ENCODE results near the gene TOX3. TPM values are rescaled to one million over a fixed set of nuclear protein-coding genes. Genes with fewer than 3 reads are reported as not detected.
A peak's percentile ranks its signal among the peaks of the same experiment; 100 is the strongest.

Gene TOX3
- total RNA-seq, 1 donor from 2014 or later = 0.46 TPM

DNA sequence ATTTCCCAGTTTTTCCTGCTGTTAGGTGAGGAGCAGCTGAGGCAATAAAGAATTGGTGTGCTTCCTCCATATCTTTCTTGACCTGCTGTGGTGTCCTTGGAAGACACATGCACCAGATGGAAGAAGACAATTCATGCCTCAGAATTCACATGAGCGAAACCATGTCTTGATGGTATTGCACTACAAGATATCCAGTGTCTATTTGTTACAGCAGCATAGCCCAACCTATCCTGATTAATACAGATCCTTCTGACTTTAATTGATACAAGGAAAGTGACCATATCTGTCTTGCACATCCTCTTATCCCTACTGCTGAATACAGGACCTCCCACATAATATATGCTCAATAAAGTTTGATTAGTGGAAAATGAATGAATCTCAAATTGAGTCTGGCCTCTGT, 9.1 kb upstream of the TOX3 start:
- H3K4me3 Mint-ChIP-seq (ENCODE audit: unreplicated experiment) = no peak overlapping the region
- peaks cover 26% of the 10 kb centered on the region for H3K27me3 Mint-ChIP-seq (ENCODE audit: unreplicated experiment)
- DNase-seq (ENCODE audit: extremely low spot score, unreplicated experiment) = no peak
- H3K27ac Mint-ChIP-seq (ENCODE audit: unreplicated experiment) = no peak overlapping the region
- TF ChIP-seq, protein P1, sequence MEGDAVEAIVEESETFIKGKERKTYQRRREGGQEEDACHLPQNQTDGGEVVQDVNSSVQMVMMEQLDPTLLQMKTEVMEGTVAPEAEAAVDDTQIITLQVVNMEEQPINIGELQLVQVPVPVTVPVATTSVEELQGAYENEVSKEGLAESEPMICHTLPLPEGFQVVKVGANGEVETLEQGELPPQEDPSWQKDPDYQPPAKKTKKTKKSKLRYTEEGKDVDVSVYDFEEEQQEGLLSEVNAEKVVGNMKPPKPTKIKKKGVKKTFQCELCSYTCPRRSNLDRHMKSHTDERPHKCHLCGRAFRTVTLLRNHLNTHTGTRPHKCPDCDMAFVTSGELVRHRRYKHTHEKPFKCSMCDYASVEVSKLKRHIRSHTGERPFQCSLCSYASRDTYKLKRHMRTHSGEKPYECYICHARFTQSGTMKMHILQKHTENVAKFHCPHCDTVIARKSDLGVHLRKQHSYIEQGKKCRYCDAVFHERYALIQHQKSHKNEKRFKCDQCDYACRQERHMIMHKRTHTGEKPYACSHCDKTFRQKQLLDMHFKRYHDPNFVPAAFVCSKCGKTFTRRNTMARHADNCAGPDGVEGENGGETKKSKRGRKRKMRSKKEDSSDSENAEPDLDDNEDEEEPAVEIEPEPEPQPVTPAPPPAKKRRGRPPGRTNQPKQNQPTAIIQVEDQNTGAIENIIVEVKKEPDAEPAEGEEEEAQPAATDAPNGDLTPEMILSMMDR (IDR thresholded peaks at IDR 0.05) = no peak
- no peaks in the 10 kb centered on the region for H3K9me3 Mint-ChIP-seq (ENCODE audit: unreplicated experiment)
- H3K36me3 Mint-ChIP-seq (ENCODE audit: unreplicated experiment) = no peaks in the 10 kb centered on the region
- no peaks in the 10 kb centered on the region for H3K4me1 Mint-ChIP-seq (ENCODE audit: unreplicated experiment)

DNA sequence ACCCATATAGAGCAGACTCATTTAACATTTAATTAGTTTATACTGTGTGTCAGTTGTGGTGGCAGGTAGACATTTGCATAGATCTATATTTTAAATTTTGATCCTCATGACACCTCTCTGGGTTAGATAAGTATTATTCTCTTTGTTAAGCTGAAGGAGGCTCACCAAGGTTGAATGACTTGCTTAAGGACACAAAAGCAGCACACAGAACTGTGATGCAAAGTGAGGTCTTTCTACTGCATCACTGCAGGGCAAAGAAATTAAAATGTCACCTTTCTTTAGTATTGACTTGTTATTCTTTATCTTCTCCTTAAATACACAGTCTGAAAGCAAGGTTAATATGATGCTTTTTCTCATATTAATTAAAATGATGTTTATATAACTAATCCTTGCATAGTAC, 8.6 kb upstream of the TOX3 start:
- Mint-ChIP-seq H3K4me3 (ENCODE audit: unreplicated experiment) (no peak overlapping the region), H3K27me3 (ENCODE audit: unreplicated experiment) (peaks cover 28% of the 10 kb centered on the region), H3K27ac (ENCODE audit: unreplicated experiment) (no peak overlapping the region), H3K9me3 (ENCODE audit: unreplicated experiment) (no peaks in the 10 kb centered on the region), H3K4me1 (ENCODE audit: unreplicated experiment) (no peaks in the 10 kb centered on the region), H3K36me3 (ENCODE audit: unreplicated experiment) (no peaks in the 10 kb centered on the region)
- TF ChIP-seq, protein P1 (IDR thresholded peaks at IDR 0.05) = no peak
- DNase-seq (ENCODE audit: extremely low spot score, unreplicated experiment) = no peak

DNA sequence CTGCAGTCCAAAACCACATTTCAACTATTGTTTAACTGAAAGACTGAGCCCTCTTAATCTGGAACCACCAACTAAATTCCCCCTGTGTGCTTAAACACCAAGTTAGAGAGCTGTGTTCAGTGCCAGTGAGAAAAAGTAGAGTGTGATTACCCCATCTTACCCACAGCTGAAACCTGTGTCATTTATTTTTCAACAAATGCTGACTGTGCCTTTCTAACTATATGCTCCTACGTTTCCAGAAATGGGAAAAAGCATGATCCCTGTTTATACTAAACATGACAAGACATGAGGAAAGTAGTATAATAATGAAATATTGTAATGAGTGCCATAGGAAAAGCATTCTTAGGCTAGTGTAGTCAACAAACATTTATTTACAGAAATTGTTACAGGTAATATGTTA, 7.4 kb upstream of the TOX3 start:
- TF ChIP-seq, protein P1 (IDR thresholded peaks at IDR 0.05) = no peak
- Mint-ChIP-seq H3K27me3 (ENCODE audit: unreplicated experiment) (peaks cover 40% of the 10 kb centered on the region), H3K4me3 (ENCODE audit: unreplicated experiment) (no peak overlapping the region), H3K4me1 (ENCODE audit: unreplicated experiment) (no peaks in the 10 kb centered on the region), H3K27ac (ENCODE audit: unreplicated experiment) (no peak overlapping the region), H3K9me3 (ENCODE audit: unreplicated experiment) (no peaks in the 10 kb centered on the region), H3K36me3 (ENCODE audit: unreplicated experiment) (no peaks in the 10 kb centered on the region)
- no peak for DNase-seq (ENCODE audit: extremely low spot score, unreplicated experiment)

DNA sequence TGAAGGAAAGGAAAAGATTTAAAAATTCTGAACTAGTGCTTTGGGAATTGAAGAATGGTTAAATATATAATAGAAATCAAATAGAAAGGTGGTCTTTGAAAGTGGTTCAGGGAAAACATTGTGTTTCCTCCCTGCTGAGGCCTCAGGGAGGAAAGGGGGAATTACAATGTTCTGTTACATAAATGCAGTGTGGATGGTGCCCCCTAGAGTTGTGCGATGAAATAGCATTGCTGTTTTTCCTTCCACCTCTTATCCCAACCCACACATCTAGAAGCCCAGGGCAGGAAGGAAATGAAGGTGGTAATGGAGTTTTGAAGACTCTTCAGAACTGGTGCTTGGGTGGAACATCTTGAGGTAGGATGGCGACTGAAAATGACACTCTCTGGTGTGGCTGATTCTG, 6.4 kb upstream of the TOX3 start:
- DNase-seq (ENCODE audit: extremely low spot score, unreplicated experiment) = no peak
- Mint-ChIP-seq H3K27me3 (ENCODE audit: unreplicated experiment) (peaks cover 49% of the 10 kb centered on the region), H3K36me3 (ENCODE audit: unreplicated experiment) (no peaks in the 10 kb centered on the region), H3K4me1 (ENCODE audit: unreplicated experiment) (no peaks in the 10 kb centered on the region), H3K9me3 (ENCODE audit: unreplicated experiment) (no peaks in the 10 kb centered on the region), H3K4me3 (ENCODE audit: unreplicated experiment) (no peak overlapping the region), H3K27ac (ENCODE audit: unreplicated experiment) (no peak overlapping the region)
- TF ChIP-seq, protein P1 (IDR thresholded peaks at IDR 0.05) = peak; percentile 25

DNA sequence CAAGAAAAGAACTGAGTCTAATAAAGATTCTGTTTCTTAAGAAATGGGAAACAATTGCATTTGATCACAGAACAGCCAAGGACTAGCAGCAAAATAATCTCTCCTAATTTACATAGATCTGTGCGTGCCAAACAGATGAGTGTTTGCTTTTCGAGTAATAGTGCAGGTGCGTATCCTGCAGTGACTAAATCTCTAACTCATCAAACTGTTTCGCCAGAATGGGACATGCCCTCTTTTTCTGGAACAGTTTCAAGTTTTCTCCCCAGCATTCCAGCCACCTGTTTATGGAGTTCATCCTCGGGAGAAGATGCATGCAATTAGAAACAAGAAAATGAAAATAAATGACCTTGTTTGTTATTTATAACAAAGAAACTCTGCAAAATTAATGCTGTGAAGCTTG, 5.7 kb upstream of the TOX3 start:
- H3K4me1 Mint-ChIP-seq (ENCODE audit: unreplicated experiment) = peaks cover 2% of the 10 kb centered on the region
- TF ChIP-seq, protein P1 (IDR thresholded peaks at IDR 0.05) = no peak
- no peak overlapping the region for H3K4me3 Mint-ChIP-seq (ENCODE audit: unreplicated experiment)
- H3K9me3 Mint-ChIP-seq (ENCODE audit: unreplicated experiment) = no peaks in the 10 kb centered on the region
- no peaks in the 10 kb centered on the region for H3K36me3 Mint-ChIP-seq (ENCODE audit: unreplicated experiment)
- H3K27ac Mint-ChIP-seq (ENCODE audit: unreplicated experiment) = no peak overlapping the region
- H3K27me3 Mint-ChIP-seq (ENCODE audit: unreplicated experiment) = peaks cover 56% of the 10 kb centered on the region
- DNase-seq (ENCODE audit: extremely low spot score, unreplicated experiment) = no peak
